GM19468 (cell line): ENCODE measurements around the gene ULK3.
"Not testable (repeated sequence)": the region's sequence is repeated elsewhere in the genome, so short reads cannot be mapped to it uniquely, and the experiment has no call there.

ENCODE experiments used
- ATAC-seq: cut with Tn5 transposase; IDR thresholded peaks from one replicate; pipeline ENCODE4 v1.9.1; 2021; ENCODE audit warnings: mild to moderate bottlenecking, moderate library complexity, moderate number of reproducible peaks; ENCODE audit not compliant: unreplicated experiment; ENCODE audit errors: extremely low read depth

Gene ULK3

DNA sequence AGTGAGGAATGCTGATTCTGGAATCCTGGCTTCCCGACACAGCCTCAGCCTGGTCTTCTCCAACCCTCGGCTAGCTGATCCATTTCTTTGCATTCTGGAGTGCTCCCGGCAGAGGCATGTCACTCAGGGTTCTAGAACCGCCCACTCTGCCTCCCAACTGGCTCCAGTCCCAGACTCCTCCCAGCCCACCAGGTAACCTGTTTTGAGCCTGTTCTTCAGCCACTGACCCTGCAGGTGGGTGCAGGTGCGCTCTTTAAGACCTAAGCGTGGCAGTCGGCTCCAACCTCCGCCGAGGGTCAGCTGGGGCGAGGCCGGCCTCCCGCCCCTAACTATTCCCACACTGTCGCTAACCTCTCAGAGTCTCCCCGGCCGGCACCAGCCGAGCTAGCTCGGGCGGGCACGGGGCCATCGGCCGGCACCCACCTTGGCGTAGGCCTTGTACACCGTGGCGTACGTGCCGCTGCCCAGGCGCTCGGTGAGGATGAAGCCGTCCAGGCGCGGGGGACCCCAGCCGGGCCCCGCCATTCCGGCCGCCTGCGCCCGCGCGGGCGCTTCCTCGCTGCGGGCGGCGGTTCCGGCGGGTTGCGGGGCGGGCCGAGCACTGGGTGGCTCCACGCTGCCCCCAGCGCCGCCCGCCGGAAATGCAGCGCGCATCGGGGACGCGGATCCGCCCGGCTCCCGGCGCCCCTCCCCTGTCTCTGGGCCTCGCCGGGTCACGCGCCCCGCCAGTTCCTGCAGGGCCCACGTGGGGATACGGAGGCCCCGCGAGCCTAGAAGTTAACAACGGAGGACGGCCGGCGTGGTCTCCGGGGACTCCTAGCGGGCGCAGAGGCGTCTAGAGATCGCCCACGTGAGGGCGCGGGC lies at the start of gene ULK3:
Gene ULK3 (minus strand): TSS at position 576 of the 864 bp plus-strand sequence. CDS start 51 bp downstream, at position 525.
- ATAC-seq, result peak; percentile 50

- ATAC-seq, result no peak
Measured at GRCh38 chr15:74892313-74892712, 49.4 kb upstream of the ULK3 start.

- no peak for ATAC-seq
Measured at GRCh38 chr15:74891469-74891868, 48.5 kb upstream of the ULK3 start.

DNA sequence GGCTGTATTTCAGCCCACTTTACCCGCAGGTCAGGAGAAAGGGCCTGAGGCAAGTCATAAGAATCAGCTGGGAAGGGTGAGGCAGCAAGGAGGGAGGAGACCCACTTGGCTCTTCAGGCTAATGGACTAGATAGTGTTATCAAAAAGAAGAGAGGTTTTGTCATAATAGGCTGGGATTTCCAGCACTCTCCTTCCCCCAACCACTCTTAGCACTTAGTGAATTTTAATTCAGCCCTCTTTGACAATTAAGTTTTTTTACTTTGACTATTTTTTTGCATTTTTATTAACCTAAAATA lies 47.7 kb upstream of the ULK3 start:
- no peak for ATAC-seq

DNA sequence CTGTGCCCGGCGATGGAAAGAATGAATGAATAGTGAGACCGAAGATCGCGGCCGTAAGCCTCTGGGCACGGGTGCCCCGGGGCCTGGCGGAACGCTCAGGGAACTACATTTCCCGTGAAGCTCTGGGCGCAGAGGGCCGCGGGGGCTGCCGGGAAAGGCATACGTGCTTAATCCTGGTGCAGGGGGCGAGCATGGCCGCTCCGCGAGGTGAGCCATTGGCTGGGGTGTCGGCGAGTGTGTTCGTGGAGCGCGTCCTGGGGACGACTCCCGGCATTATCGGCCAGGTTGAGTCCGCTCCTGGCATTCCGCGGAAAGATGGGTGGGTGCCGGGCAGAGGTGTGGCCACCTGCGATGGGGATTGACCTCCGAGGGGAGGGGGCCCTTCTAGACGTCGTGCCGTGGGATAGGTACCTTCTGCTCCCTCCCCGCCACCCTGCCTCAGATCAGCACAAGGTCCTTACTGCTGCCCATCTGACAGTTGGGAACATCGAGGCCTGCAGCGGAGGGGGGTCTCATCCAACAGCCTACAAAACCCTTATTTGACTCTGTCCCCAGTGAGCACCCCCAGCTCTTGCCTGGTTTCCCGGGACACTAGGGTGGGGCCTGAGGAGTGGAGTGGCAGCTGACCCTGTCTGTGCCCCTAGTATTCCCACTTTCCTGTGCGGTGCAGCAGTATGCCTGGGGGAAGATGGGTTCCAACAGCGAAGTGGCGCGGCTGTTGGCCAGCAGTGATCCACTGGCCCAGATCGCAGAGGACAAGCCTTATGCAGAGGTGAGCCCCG lies 47.1 kb upstream of the ULK3 start, which contains the start of gene MPI:
Gene MPI (plus strand): TSS at position 160 of the 782 bp plus-strand sequence. CDS start 32 bp downstream, at position 192.
- ATAC-seq, result no peak

- ATAC-seq, result no peak
Measured at GRCh38 chr15:74889390-74889882, 46.5 kb upstream of the ULK3 start.

DNA sequence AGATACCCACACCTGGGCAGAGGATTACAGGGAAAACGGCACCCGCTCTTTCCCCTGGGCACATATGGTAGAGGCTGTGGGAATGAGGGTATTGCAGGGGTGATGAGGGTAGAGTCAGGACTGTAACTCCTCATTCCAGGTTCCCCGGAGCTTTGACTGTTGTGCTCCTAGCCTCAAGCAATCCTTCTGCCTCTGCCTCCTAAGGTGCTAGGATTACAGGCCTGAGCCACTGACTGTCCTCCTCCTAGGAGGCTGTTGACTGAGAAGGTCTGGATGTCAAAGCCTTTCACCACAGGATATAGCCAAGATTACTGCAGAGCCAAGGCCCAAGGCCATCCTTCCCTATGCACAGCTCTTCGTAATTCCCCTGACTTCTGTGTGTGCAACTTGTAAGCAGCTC lies 45.8 kb upstream of the ULK3 start:
- no peak for ATAC-seq

DNA sequence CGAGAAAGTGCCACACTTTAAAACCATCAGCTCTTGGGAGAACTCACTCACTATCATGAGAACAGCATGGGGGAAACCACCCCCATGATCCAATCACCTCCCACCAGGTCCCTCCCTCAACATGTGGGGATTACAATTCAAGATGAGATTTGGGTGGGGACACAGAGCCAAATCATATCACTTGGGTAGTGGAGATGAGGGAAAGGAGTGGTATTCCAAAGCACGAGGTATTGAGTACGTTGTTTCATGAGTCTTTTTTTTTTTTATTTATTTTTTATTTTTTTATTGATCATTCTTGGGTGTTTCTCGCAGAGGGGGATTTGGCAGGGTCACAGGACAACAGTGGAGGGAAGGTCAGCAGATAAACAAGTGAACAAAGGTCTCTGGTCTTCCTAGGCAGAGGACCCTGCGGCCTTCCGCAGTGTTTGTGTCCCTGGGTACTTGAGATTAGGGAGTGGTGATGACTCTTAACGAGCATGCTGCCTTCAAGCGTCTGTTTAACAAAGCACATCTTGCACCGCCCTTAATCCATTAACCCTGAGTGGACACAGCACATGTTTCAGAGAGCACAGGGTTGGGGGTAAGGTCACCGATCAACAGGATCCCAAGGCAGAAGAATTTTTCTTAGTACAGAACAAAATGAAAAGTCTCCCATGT lies 44.7 kb upstream of the ULK3 start:
- ATAC-seq, result not testable (repeated sequence)

DNA sequence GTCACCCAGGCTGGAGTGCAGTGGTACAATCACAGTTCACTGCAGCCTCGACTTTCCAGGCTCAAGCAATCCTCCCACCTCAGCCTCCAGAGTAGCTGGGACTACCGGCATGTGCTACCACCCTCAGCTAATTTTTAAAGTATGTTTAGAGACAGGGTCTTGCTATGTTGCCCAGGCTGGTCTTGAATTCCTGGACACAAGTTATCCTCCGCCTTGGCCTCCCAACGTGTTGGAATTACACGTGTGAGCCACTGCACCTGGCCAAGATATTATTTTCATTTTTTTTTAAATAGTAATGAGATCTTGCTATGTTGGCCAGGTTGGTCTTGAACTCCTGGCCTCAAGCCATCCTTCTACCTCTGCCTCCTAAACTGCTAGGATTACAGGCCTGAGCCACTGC lies 42.5 kb upstream of the ULK3 start:
- no peak for ATAC-seq

GRCh38 chr15:74884428-74885223 lies 41.7 kb upstream of the ULK3 start:
- no peak for ATAC-seq

- no peak for ATAC-seq
Measured at GRCh38 chr15:74882528-74882927, 39.6 kb upstream of the ULK3 start.

- no peak for ATAC-seq
Measured at GRCh38 chr15:74878273-74878672, 35.3 kb upstream of the ULK3 start.

DNA sequence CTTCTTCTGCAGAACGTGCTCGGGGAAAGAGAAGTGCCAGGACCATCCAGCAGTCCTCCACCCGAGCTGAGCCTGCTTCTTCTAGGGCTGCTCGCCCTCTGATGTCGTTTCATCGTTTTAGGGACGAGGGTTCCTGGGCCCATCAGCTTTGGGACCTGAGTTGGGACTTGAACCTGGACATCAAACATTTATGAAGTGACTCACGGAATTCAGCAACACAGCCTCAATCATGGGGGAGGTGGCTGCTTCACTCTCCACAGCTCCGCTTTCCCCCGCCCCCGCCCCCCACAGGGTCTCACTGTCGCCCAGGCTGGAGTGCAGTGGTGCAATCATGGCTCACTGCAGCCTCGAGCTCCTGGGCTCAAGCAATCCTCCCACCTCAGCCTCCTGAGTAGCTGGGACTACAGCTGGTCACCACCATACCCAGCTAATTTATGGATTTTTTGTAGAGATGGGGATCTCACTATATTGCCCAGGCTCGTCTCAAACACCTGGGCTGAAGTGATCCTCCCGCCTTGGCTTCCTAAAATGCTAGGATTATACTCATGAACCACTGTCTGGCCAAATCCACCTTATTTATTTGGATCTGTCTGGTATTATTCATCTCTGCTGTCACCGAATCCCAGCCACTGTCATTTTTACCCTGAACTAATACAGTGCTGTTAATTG lies 30.9 kb upstream of the ULK3 start:
- no peak for ATAC-seq

GRCh38 chr15:74873036-74873755 lies 30.2 kb upstream of the ULK3 start, which contains the start of gene SCAMP2:
SCAMP2 (minus strand) TSS chr15:74873365; CDS start chr15:74873255, 110 bp downstream.
- peak; percentile 64 for ATAC-seq

DNA sequence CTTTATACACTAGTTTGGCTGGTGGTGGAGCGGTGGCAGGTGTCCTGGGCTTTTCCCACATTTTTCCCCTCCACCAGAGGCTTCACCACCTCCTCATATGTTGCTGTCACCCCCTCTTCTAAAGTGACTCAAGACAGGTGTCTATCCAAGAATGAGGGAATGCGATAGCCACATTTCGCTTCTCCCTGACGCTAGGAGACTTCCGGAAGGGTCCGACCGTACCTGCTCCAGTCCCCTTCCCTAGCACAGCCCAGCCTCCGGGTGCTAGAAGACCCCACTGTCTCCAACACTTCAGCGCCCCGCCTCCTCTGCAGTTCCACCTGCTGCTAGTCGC lies 29.7 kb upstream of the ULK3 start:
- ATAC-seq, result no peak

DNA sequence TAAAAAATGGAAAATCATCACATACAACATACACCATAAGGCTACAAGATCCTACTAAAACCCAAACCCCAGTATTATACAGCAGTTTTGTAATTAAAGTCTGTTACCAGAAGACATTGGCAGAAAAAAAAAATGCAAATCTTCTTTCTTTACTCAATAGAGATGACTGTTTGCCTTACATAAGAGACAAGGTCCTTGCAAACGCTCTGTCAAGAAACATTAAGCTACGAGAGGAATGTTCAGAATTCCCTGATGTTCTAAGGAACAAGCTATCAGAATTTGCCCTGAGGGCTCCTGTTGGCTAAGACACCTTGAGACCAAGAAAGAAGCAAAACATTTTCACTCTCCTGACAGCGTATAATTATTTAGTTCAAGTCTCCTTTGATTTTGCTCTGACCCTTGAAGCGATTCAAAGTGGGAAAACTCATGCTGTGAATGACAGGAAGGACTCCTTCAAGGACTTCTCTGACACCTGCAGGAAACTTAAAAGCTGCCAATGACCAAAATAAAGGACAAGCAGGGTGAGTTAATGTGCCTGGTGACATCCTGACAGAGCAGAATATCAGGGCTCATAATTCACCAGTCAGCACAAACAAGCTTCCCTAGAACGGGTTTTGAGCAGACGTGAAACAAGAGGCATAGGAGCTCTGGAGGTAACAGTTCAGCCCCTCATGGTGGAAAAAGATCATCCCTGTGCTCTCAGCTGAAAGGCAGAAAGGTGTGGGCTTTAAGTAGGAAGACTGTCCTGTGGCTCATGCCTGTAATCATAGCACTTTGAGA lies 27.7 kb upstream of the ULK3 start:
- ATAC-seq, result no peak

DNA sequence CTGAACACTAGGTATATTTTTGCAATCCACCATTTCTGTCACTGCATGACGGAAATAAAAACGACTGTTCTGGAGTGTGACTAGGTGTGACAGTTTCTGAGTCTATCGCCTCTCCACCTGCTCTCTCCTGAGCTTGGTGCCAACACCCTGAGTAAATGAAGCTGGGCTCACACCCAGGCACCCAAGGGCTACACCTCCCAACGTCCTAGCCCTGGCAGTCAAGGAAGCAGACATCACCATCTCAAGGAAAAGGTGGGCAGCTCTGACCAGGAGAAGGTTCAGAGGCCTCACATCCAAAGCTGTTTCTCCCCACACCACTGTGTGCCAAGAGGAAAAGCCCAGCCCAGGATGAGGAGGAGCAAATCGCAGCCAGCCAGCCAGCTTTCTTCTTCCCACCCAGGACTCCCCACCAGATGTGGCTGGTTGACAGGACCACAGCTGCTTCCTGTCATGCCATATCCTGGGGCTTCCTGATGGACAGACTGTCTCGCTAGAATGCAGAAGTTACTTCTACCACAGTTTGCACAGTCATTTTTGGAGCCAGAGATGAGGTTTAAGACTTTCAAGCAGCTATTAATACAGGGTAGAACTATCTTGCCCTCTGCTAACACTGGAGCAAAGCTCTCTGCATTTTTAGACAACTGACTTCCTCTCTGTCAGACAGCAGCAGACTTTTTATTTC lies 26.9 kb upstream of the ULK3 start:
- ATAC-seq, result peak; percentile 38

DNA sequence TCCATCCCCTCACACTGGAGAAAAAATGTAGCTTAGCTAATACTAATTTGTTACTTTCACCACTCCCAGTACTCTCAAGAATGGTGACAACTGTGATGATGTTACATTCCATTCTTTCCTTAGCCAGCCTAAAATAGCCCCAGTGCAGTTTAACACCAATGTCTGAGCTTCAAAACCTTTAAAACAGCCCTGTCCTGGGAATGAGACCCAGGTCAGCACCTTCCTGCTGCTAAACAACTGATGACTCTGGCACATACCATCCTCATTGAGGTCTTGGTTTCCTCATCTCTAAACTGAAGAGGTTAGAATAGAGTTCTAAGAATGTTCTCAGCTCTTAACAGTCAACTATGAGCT lies 26.4 kb upstream of the ULK3 start:
- ATAC-seq, result no peak
